Non-pigmented ciliary epithelial cell (primary cell): ENCODE measurements around the gene HOXB3.
"Not testable (repeated sequence)": the region's sequence is repeated elsewhere in the genome, so short reads cannot be mapped to it uniquely, and the experiment has no call there.

Experiments used
- DNase-seq: peaks from one replicate; pipeline ENCODE4 v3.0.0-alpha.2; 2010; ENCODE audit warnings: low read depth

HOXB3 gene

GRCh38 chr17:48545539-48545938, 44.5 kb downstream of the HOXB3 start:
- DNase-seq: no peak

- no peak for DNase-seq
These were observed 45.0 kb downstream of the HOXB3 start, which contains the start of gene HOXB2 for GRCh38 chr17:48545022-48545375. Gene HOXB2 (minus strand): TSS chr17:48545109. CDS start chr17:48544911, 198 bp downstream.

GRCh38 chr17:48544349-48545021, 45.6 kb downstream of the HOXB3 start:
- DNase-seq: no peak

- DNase-seq: no peak
These were observed 46.1 kb downstream of the HOXB3 start for GRCh38 chr17:48543854-48544348.

GRCh38 chr17:48543107-48543853, 46.8 kb downstream of the HOXB3 start:
- no peak for DNase-seq

- no peak for DNase-seq
These were observed 47.3 kb downstream of the HOXB3 start for GRCh38 chr17:48542698-48543106.

- no peak for DNase-seq
These were observed 47.9 kb downstream of the HOXB3 start for GRCh38 chr17:48542114-48542656.

GRCh38 chr17:48541577-48542113, 48.4 kb downstream of the HOXB3 start:
- no peak for DNase-seq

GRCh38 chr17:48541036-48541576, 48.9 kb downstream of the HOXB3 start:
- no peak for DNase-seq

GRCh38 chr17:48540213-48540612, 49.8 kb downstream of the HOXB3 start:
- no peak for DNase-seq

GRCh38 chr17:48539177-48539576, 50.9 kb downstream of the HOXB3 start:
- no peak for DNase-seq

- no peak for DNase-seq
These were observed 52.7 kb downstream of the HOXB3 start for GRCh38 chr17:48537316-48537715.

GRCh38 chr17:48535793-48536559, 54.1 kb downstream of the HOXB3 start:
- not testable (repeated sequence) for DNase-seq

- DNase-seq: no peak
These were observed 57.8 kb downstream of the HOXB3 start for GRCh38 chr17:48532261-48532660.

- no peak for DNase-seq
These were observed 59.2 kb downstream of the HOXB3 start, which contains the start of gene HOXB1 for GRCh38 chr17:48530887-48531272. Gene HOXB1 (minus strand): TSS chr17:48531011. CDS start chr17:48530904, 107 bp downstream.

GRCh38 chr17:48530208-48530886, 59.7 kb downstream of the HOXB3 start:
- no peak for DNase-seq

- DNase-seq: no peak
These were observed 60.4 kb downstream of the HOXB3 start for GRCh38 chr17:48529683-48530009.

GRCh38 chr17:48528936-48529682, 60.9 kb downstream of the HOXB3 start:
- DNase-seq: no peak

GRCh38 chr17:48528153-48528935, 61.7 kb downstream of the HOXB3 start:
- no peak for DNase-seq

GRCh38 chr17:48527547-48527932, 62.5 kb downstream of the HOXB3 start:
- DNase-seq: no peak
